GM12878 (cell line): ENCODE measurements around the gene DARS1. TPM values are rescaled to one million over a fixed set of nuclear protein-coding genes. Genes with fewer than 3 reads are reported as not detected.

Experiments used
- BCLAF1 ChIP-seq: fragments of 450-650 bp; IDR thresholded peaks from 2 replicates; pipeline ENCODE4 v1.6.1; 2017; ENCODE audit warnings: antibody characterized with exemption, mild to moderate bottlenecking, moderate library complexity
- BMI1 ChIP-seq: fragments of 450-650 bp; IDR thresholded peaks from 2 replicates; pipeline ENCODE4 v1.6.1; 2016; ENCODE audit warnings: mild to moderate bottlenecking, moderate library complexity, borderline replicate concordance
- BRCA1 ChIP-seq: IDR thresholded peaks from 2 replicates; pipeline ENCODE4 v1.6.1; 2011; ENCODE audit warnings: low read depth, low read length, improper control_type of control experiment
- CBX5 ChIP-seq: sonication (generic); IDR thresholded peaks from 2 replicates; pipeline ENCODE4 v1.6.1; 2016; ENCODE audit warnings: low read depth, moderate library complexity, mild to moderate bottlenecking, inconsistent platforms
- DPF2 ChIP-seq: fragments of 450-650 bp; IDR thresholded peaks from 2 replicates; pipeline ENCODE4 v1.6.1; 2017; ENCODE audit warnings: mild to moderate bottlenecking
- EGR1 ChIP-seq, 2 experiments: IDR thresholded peaks; 1 replicate in 1 of 2; 2 replicates in 1 of 2; pipeline ENCODE4 v1.6.1; 2011 to 2012; ENCODE audit warnings: low read depth in 2 of 2, low read length in 2 of 2, borderline replicate concordance in 1 of 2, mild to moderate bottlenecking in 1 of 2, moderate library complexity in 1 of 2
- EZH2 ChIP-seq: IDR thresholded peaks from 2 replicates; pipeline ENCODE4 v1.6.1; 2012; ENCODE audit warnings: low read depth, mild to moderate bottlenecking, control low read depth, inconsistent platforms, low read length, borderline replicate concordance; ENCODE audit not compliant: control insufficient read depth
- IKZF1 ChIP-seq: fragments of 450-650 bp; conservative IDR thresholded peaks from 2 replicates; pipeline ENCODE4 v1.6.1; 2017; ENCODE audit warnings: antibody characterized with exemption, mild to moderate bottlenecking
- KAT2A ChIP-seq: conservative IDR thresholded peaks from 2 replicates; pipeline ENCODE4 v1.6.1; 2011; ENCODE audit warnings: low read depth, low read length; ENCODE audit not compliant: control insufficient read depth
- MTA3 ChIP-seq: IDR thresholded peaks from 2 replicates; pipeline ENCODE4 v1.6.1; 2012; ENCODE audit warnings: low read length, inconsistent platforms, borderline replicate concordance
- NBN ChIP-seq: fragments of 450-650 bp; IDR thresholded peaks from 2 replicates; pipeline ENCODE4 v1.6.1; 2016
- PAX5 ChIP-seq: IDR thresholded peaks from 2 replicates; pipeline ENCODE4 v1.6.1; 2011; ENCODE audit warnings: low read depth, low read length, borderline replicate concordance
- PAX8 ChIP-seq: fragments of 450-650 bp; IDR thresholded peaks from 2 replicates; pipeline ENCODE4 v1.6.1; 2017; ENCODE audit warnings: mild to moderate bottlenecking, moderate library complexity
- POLR2AphosphoS5 ChIP-seq: IDR thresholded peaks from 2 replicates; pipeline ENCODE4 v1.6.1; 2011; ENCODE audit warnings: mild to moderate bottlenecking, low read length, inconsistent platforms
- RAD21 ChIP-seq: IDR thresholded peaks from 2 replicates; pipeline ENCODE4 v1.6.1; 2011; ENCODE audit warnings: mild to moderate bottlenecking, low read depth, low read length, moderate library complexity; ENCODE audit not compliant: insufficient read depth
- RAD51 ChIP-seq: fragments of 450-650 bp; IDR thresholded peaks from 2 replicates; pipeline ENCODE4 v1.6.1; 2016; ENCODE audit warnings: moderate library complexity, mild to moderate bottlenecking, inconsistent platforms
- RUNX3 ChIP-seq: IDR thresholded peaks from 2 replicates; pipeline ENCODE4 v1.6.1; 2012; ENCODE audit warnings: low read length, inconsistent platforms
- SIN3A ChIP-seq: IDR thresholded peaks from 2 replicates; pipeline ENCODE4 v1.6.1; 2012; ENCODE audit warnings: low read depth, low read length, improper control_type of control experiment
- SKIL ChIP-seq: fragments of 450-650 bp; IDR thresholded peaks from 2 replicates; pipeline ENCODE4 v1.6.1; 2017; ENCODE audit warnings: mild to moderate bottlenecking, low read depth, inconsistent platforms; ENCODE audit not compliant: poor library complexity, severe bottlenecking
- SMAD1 ChIP-seq: fragments of 450-650 bp; IDR thresholded peaks from 2 replicates; pipeline ENCODE4 v1.6.1; 2018; ENCODE audit warnings: mild to moderate bottlenecking, low read depth; ENCODE audit not compliant: partially characterized antibody
- SMARCA5 ChIP-seq: fragments of 450-650 bp; IDR thresholded peaks from 2 replicates; pipeline ENCODE4 v1.6.1; 2017; ENCODE audit warnings: mild to moderate bottlenecking
- SPI1 ChIP-seq: IDR thresholded peaks from 2 replicates; pipeline ENCODE4 v1.6.1; 2011; ENCODE audit warnings: low read depth, mild to moderate bottlenecking, low read length, moderate library complexity, borderline replicate concordance; ENCODE audit not compliant: insufficient read depth
- TAF1 ChIP-seq: IDR thresholded peaks from 2 replicates; pipeline ENCODE4 v1.6.1; 2011; ENCODE audit warnings: mild to moderate bottlenecking, low read depth, low read length, borderline replicate concordance
- TCF12 ChIP-seq: IDR thresholded peaks from 2 replicates; pipeline ENCODE4 v1.6.1; 2011; ENCODE audit warnings: low read depth, mild to moderate bottlenecking, low read length
- WRNIP1 ChIP-seq: IDR thresholded peaks from 2 replicates; pipeline ENCODE4 v1.6.1; 2011; ENCODE audit warnings: low read depth, low read length, improper control_type of control experiment, borderline replicate concordance
- polyA plus RNA-seq, 11 experiments: library from polyadenylated mRNA; depleted of rRNA in 4 of 11; unstranded in 6 of 11; stranded (reverse) in 5 of 11; fragments of >200 nt; fragmentation: Nextera tagmentation in 4 of 11; fragmentation: Illumina TruSeq in 1 of 11; extraction: Ambion mirVana in 4 of 11; extraction: Trizol in 1 of 11; gene quantifications; 1 replicate in 1 of 11; 2 replicates in 10 of 11; pipeline versions ENCODE4 v1.2.1 to v1.2.3, GENCODE V29; 2011 to 2016; ENCODE audit warnings: inconsistent platforms in 2 of 11, missing spikeins in 2 of 11, low read depth in 1 of 11
- total RNA-seq, 4 experiments: library from RNA; depleted of rRNA in 3 of 4; stranded (reverse); fragments of >200 nt in 3 of 4; fragmentation: Illumina TruSeq in 1 of 4; extraction: Trizol in 1 of 4; gene quantifications; 2 replicates each; pipeline versions ENCODE4 v1.2.1 to v1.2.3, GENCODE V29; 2013 to 2021
- TF ChIP-seq, protein P1 (sequence below): fragments of 450-650 bp; IDR thresholded peaks from 2 replicates; pipeline ENCODE4 v1.6.1; 2017; ENCODE audit warnings: borderline replicate concordance
- TF ChIP-seq, protein P2 (sequence below): IDR thresholded peaks from 2 replicates; pipeline ENCODE4 v1.6.1; 2011; ENCODE audit warnings: low read depth, mild to moderate bottlenecking, low read length, moderate library complexity, borderline replicate concordance; ENCODE audit errors: extremely low read depth

Gene DARS1
- total and polyA plus RNA-seq, 10 of the 15 experiments (the other 5 are each of a cell fraction or from before 2014, with no cell fraction given): 91.0 to 387 (median 137) TPM

DNA sequence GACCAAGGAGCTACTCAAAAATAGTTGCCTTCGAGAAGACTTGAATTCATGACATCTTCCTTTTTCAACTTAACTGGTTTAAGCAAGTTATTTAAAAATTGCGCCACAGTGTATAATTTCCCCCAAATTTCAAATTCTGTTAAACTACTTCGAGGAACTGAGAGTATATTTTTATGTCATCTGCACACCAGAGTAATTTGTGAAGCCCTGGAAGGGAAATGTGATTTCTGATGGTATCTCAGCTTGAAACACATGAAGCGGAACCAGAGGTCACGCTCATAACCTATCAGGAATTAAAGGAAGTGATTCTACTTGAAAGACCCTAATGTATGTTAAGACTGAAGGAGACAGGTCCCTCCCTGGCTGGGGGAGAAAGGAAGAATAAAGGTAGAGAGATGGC lies 33.9 kb upstream of the DARS1 start (continued):
- TF ChIP-seq BCLAF1 (no peak), IKZF1 (peak; percentile 82), WRNIP1 (no peak), BMI1 (no peak), SMAD1 (no peak), SIN3A (no peak), BRCA1 (no peak), EZH2 (no peak), TAF1 (no peak), PAX5 (peak; percentile 80), RAD21 (0 out of 2 replicates have a peak, but pooled peaks have one; percentile 6), PAX8 (peak; percentile 96; the same call in 1 of the 2 replicates), KAT2A (no peak), SPI1 (peak; percentile 81), TCF12 (no peak), SMARCA5 (no peak), MTA3 (no peak), CBX5 (no peak), DPF2 (peak; percentile 69), POLR2AphosphoS5 (no peak), NBN (peak; percentile 57), RAD51 (peak; percentile 44; the same call in 1 of the 2 replicates), EGR1 (IDR thresholded peaks at IDR 0.05; ENCODE audit: borderline replicate concordance in 1 of 2, low read depth in 2 of 2, low read length in 2 of 2) (no peak), SKIL (peak; percentile 62), RUNX3 (peak; percentile 47; the same call in 1 of the 2 replicates)
- TF ChIP-seq, protein P1, sequence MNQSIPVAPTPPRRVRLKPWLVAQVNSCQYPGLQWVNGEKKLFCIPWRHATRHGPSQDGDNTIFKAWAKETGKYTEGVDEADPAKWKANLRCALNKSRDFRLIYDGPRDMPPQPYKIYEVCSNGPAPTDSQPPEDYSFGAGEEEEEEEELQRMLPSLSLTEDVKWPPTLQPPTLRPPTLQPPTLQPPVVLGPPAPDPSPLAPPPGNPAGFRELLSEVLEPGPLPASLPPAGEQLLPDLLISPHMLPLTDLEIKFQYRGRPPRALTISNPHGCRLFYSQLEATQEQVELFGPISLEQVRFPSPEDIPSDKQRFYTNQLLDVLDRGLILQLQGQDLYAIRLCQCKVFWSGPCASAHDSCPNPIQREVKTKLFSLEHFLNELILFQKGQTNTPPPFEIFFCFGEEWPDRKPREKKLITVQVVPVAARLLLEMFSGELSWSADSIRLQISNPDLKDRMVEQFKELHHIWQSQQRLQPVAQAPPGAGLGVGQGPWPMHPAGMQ: no peak
- TF ChIP-seq, protein P2, sequence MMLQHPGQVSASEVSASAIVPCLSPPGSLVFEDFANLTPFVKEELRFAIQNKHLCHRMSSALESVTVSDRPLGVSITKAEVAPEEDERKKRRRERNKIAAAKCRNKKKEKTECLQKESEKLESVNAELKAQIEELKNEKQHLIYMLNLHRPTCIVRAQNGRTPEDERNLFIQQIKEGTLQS: no peak
